ENCODE results near the gene RAB12.
"Not testable (repeated sequence)": the region's sequence is repeated elsewhere in the genome, so short reads cannot be mapped to it uniquely, and the experiment has no call there.

- TF ChIP-seq CTCF (conservative IDR thresholded peaks at IDR 0.05 in 1 of 2, IDR thresholded peaks at IDR 0.05 in 1 of 2; ENCODE audit: low read depth in 1 of 2, low read length in 2 of 2); EZH2 (IDR thresholded peaks at IDR 0.05; ENCODE audit: low read length, missing control alignments): not testable (repeated sequence)
Observed at GRCh38 chr18:8651478-8652261, 42.4 kb downstream of the RAB12 start.

Data from fibroblast of lung (primary cell).